22Rv1 (cell line): Measurements from ENCODE around the gene MSX1.

Source experiments
- H3K27ac ChIP-seq: fragments of 450-650 bp; 2 replicates; pipeline ENCODE4 v1.5.1; 2017
- ZFX ChIP-seq: fragments of 450-650 bp; IDR thresholded peaks from 2 replicates; pipeline ENCODE4 v1.6.1; 2017; ENCODE audit warnings: antibody characterized with exemption, borderline replicate concordance
- TF ChIP-seq, protein P1 (sequence below): fragments of 450-650 bp; IDR thresholded peaks from 2 replicates; pipeline ENCODE4 v1.5.1; 2017; ENCODE audit warnings: mild to moderate bottlenecking

Gene MSX1

GRCh38 chr4:4899202-4899925 lies 39.9 kb downstream of the MSX1 start:
- no peak for TF ChIP-seq ZFX
- TF ChIP-seq, protein P1, sequence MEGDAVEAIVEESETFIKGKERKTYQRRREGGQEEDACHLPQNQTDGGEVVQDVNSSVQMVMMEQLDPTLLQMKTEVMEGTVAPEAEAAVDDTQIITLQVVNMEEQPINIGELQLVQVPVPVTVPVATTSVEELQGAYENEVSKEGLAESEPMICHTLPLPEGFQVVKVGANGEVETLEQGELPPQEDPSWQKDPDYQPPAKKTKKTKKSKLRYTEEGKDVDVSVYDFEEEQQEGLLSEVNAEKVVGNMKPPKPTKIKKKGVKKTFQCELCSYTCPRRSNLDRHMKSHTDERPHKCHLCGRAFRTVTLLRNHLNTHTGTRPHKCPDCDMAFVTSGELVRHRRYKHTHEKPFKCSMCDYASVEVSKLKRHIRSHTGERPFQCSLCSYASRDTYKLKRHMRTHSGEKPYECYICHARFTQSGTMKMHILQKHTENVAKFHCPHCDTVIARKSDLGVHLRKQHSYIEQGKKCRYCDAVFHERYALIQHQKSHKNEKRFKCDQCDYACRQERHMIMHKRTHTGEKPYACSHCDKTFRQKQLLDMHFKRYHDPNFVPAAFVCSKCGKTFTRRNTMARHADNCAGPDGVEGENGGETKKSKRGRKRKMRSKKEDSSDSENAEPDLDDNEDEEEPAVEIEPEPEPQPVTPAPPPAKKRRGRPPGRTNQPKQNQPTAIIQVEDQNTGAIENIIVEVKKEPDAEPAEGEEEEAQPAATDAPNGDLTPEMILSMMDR = no peak
- H3K27ac ChIP-seq = no peak overlapping the region

DNA sequence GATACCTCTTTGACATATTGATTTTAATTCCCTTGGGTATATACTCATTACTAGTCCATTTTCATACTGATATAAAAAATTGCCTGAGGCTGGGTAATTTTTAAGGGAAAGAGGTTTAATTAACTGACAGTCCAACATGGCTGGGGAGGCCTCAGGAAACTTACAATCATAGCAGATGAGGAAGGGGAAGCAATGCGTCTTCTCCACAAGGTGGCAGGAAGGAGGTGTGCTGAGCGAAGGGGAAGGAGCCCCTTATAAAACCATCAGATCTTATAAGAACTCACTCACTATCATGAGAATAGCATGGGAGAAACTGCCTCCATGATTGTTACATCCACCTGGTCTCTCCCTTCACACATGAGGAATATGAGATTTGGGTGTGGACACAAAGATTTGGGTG lies 42.4 kb downstream of the MSX1 start:
- TF ChIP-seq ZFX = no peak
- TF ChIP-seq, protein P1 = peak; percentile 22
- H3K27ac ChIP-seq = no peak overlapping the region

- no peak overlapping the region for H3K27ac ChIP-seq
- TF ChIP-seq ZFX = no peak
- TF ChIP-seq, protein P1 = no peak
These were observed 52.7 kb downstream of the MSX1 start for GRCh38 chr4:4912155-4912554.

- TF ChIP-seq, protein P1 = no peak
- TF ChIP-seq ZFX = no peak
These were observed 53.7 kb downstream of the MSX1 start for GRCh38 chr4:4913147-4913561.

More at GRCh38 chr4:4913147-4913561, 53.7 kb downstream of the MSX1 start:
- H3K27ac ChIP-seq = no peak overlapping the region
